ENCODE results near the gene SAP30. TPM values are rescaled to one million over a fixed set of nuclear protein-coding genes. Genes with fewer than 3 reads are reported as not detected.
A peak's percentile ranks its signal among the peaks of the same experiment; 100 is the strongest.

SAP30 gene
- 17.7 and 21.7 TPM in 2 replicates for total RNA-seq (2014; rRNA removed; shearing (Covaris generic))

GRCh38 chr4:173370477-173371291 is at the start of gene SAP30:
Gene SAP30, plus strand, starts transcription at chr4:173370954. Its CDS starts 229 bp downstream, at chr4:173371183.
- DNase-seq (ENCODE audit: low spot score) = peak; percentile 92

GRCh38 chr4:173325007-173325736 is 45.6 kb upstream of the SAP30 start:
- DNase-seq (ENCODE audit: low spot score) = no peak

GRCh38 chr4:173328236-173328901 is 42.4 kb upstream of the SAP30 start:
- no peak for DNase-seq (ENCODE audit: low spot score)

GRCh38 chr4:173330590-173330989 is 40.2 kb upstream of the SAP30 start:
- DNase-seq (ENCODE audit: low spot score) = no peak

- no peak for DNase-seq (ENCODE audit: low spot score)
Observed at GRCh38 chr4:173332021-173332487, 38.7 kb upstream of the SAP30 start.

GRCh38 chr4:173332963-173333657 is 37.6 kb upstream of the SAP30 start:
- DNase-seq (ENCODE audit: low spot score) = peak; percentile 31

- no peak for DNase-seq (ENCODE audit: low spot score)
Observed at GRCh38 chr4:173333658-173334084, 37.1 kb upstream of the SAP30 start.

GRCh38 chr4:173334085-173334890 is 36.5 kb upstream of the SAP30 start, which contains the start of gene HMGB2:
Gene HMGB2, minus strand, starts transcription at chr4:173334358. Its CDS starts 709 bp downstream, at chr4:173333649.
- peak; percentile 98 for DNase-seq (ENCODE audit: low spot score)

GRCh38 chr4:173334891-173335752 is 35.6 kb upstream of the SAP30 start:
- peak; percentile 70 for DNase-seq (ENCODE audit: low spot score)

- no peak for DNase-seq (ENCODE audit: low spot score)
Observed at GRCh38 chr4:173337463-173337862, 33.3 kb upstream of the SAP30 start.

GRCh38 chr4:173343832-173344397 is 26.8 kb upstream of the SAP30 start:
- no peak for DNase-seq (ENCODE audit: low spot score)

GRCh38 chr4:173345648-173346047 is 25.1 kb upstream of the SAP30 start:
- no peak for DNase-seq (ENCODE audit: low spot score)

GRCh38 chr4:173346074-173346473 is 24.7 kb upstream of the SAP30 start:
- no peak for DNase-seq (ENCODE audit: low spot score)

- DNase-seq (ENCODE audit: low spot score) = no peak
Observed at GRCh38 chr4:173347467-173347866, 23.3 kb upstream of the SAP30 start.

GRCh38 chr4:173357939-173358338 is 12.8 kb upstream of the SAP30 start:
- DNase-seq (ENCODE audit: low spot score) = no peak

GRCh38 chr4:173360587-173361221 is 10.1 kb upstream of the SAP30 start:
- DNase-seq (ENCODE audit: low spot score) = peak; percentile 24

GRCh38 chr4:173362666-173363065 is 8.1 kb upstream of the SAP30 start:
- DNase-seq (ENCODE audit: low spot score) = no peak

GRCh38 chr4:173365359-173365996 is 5.3 kb upstream of the SAP30 start:
- DNase-seq (ENCODE audit: low spot score) = no peak

Data from HT-29 (cell line).